Vagina (tissue), 2 donors: ENCODE measurements around the gene ATP11B. TPM values are rescaled to one million over a fixed set of nuclear protein-coding genes. Genes with fewer than 3 reads are reported as not detected.

Source experiments
- DNase-seq, 2 donors: peaks; one replicate each; pipeline ENCODE4 v3.0.0-alpha.2; 2017; ENCODE audit errors: extremely low spot score in 2 of 2
- H3K27ac ChIP-seq: fragments of 200-600 bp; sonication (generic); one replicate; pipeline ENCODE4 v1.5.1; 2019
- H3K27me3 ChIP-seq: fragments of 200-600 bp; sonication (generic); one replicate; pipeline ENCODE4 v1.5.1; 2019
- H3K36me3 ChIP-seq, 2 donors: fragments of 200-600 bp; sonication (generic); one replicate each; pipeline ENCODE4 v1.5.1; 2017 to 2019
- H3K4me1 ChIP-seq: fragments of 200-600 bp; sonication (generic); one replicate; pipeline ENCODE4 v1.5.1; 2019
- H3K4me3 ChIP-seq, 2 donors: fragments of 200-600 bp; sonication (generic); 1 replicate in 1 of 2; 2 replicates in 1 of 2; pipeline ENCODE4 v1.5.1; 2016 to 2019
- H3K9me3 ChIP-seq: fragments of 200-600 bp; sonication (generic); one replicate; pipeline ENCODE4 v1.5.1; 2019
- POLR2A ChIP-seq, 2 donors: fragments of 450-650 bp; IDR thresholded peaks; one replicate each; pipeline ENCODE4 v1.6.1; 2017; ENCODE audit warnings: antibody characterized with exemption in 2 of 2, mild to moderate bottlenecking in 2 of 2, moderate library complexity in 2 of 2
- POLR2AphosphoS5 ChIP-seq, 2 donors: sonication (generic); formaldehyde crosslinking; IDR thresholded peaks; one replicate each; pipeline ENCODE4 v1.9.0; 2017; ENCODE audit warnings: antibody characterized with exemption in 2 of 2, mild to moderate bottlenecking in 2 of 2, low read depth in 1 of 2; ENCODE audit not compliant: insufficient read depth in 1 of 2
- intact Hi-C: fragments of 100-400 bp; cut with DNase I; formaldehyde crosslinking; loops from one replicate; pipeline ENCODE4 v1.15.1; 2023
- total RNA-seq: library from RNA; depleted of rRNA; stranded (reverse); fragments of >200 nt; gene quantifications from one replicate; pipeline ENCODE4 v1.2.3, GENCODE V29; 2016
- TF ChIP-seq, protein P1 (sequence below), 3 experiments: fragments of 450-650 bp in 2 of 3; fragments of 200-600 bp in 1 of 3; sonication (generic) in 1 of 3; IDR thresholded peaks; one replicate each; pipeline ENCODE4 v1.5.1; 2017 to 2019; ENCODE audit warnings: antibody characterized with exemption in 3 of 3, mild to moderate bottlenecking in 2 of 3, moderate library complexity in 2 of 3

ATP11B gene
- total RNA-seq, 1 donor from 2014 or later: 100 TPM

- Histone ChIP-seq H3K4me3 (no peak overlapping the region), H3K36me3 (peaks cover 0 to 43% of the 10 kb centered on the region in 2 donors), H3K27me3 (no peaks in the 10 kb centered on the region), H3K4me1 (no peaks in the 10 kb centered on the region), H3K27ac (no peak overlapping the region), H3K9me3 (no peaks in the 10 kb centered on the region)
- intact Hi-C loops: no loop called here
- DNase-seq: no peak
- TF ChIP-seq POLR2AphosphoS5 (IDR thresholded peaks at IDR 0.05; ENCODE audit: insufficient read depth in 1 of 2, low read depth in 1 of 2): no peak
- no peak for TF ChIP-seq POLR2A (IDR thresholded peaks at IDR 0.05)
- TF ChIP-seq, protein P1, sequence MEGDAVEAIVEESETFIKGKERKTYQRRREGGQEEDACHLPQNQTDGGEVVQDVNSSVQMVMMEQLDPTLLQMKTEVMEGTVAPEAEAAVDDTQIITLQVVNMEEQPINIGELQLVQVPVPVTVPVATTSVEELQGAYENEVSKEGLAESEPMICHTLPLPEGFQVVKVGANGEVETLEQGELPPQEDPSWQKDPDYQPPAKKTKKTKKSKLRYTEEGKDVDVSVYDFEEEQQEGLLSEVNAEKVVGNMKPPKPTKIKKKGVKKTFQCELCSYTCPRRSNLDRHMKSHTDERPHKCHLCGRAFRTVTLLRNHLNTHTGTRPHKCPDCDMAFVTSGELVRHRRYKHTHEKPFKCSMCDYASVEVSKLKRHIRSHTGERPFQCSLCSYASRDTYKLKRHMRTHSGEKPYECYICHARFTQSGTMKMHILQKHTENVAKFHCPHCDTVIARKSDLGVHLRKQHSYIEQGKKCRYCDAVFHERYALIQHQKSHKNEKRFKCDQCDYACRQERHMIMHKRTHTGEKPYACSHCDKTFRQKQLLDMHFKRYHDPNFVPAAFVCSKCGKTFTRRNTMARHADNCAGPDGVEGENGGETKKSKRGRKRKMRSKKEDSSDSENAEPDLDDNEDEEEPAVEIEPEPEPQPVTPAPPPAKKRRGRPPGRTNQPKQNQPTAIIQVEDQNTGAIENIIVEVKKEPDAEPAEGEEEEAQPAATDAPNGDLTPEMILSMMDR (IDR thresholded peaks at IDR 0.05): no peak
Measured at GRCh38 chr3:182886497-182886896, 93.2 kb downstream of the ATP11B start.

- no peak overlapping the region for H3K4me3 ChIP-seq
- H3K9me3 ChIP-seq: no peaks in the 10 kb centered on the region
- TF ChIP-seq POLR2AphosphoS5 (IDR thresholded peaks at IDR 0.05; ENCODE audit: insufficient read depth in 1 of 2, low read depth in 1 of 2) (no peak), POLR2A (IDR thresholded peaks at IDR 0.05) (no peak)
- TF ChIP-seq, protein P1 (IDR thresholded peaks at IDR 0.05): no peak
- H3K27me3 ChIP-seq: no peaks in the 10 kb centered on the region
- peaks cover 0 to 33% of the 10 kb centered on the region in 2 donors for H3K36me3 ChIP-seq
- intact Hi-C loops: no loop called here
- no peak for DNase-seq
- no peak overlapping the region for H3K27ac ChIP-seq
- no peaks in the 10 kb centered on the region for H3K4me1 ChIP-seq
Measured at GRCh38 chr3:182889948-182890629, 96.8 kb downstream of the ATP11B start.

- TF ChIP-seq POLR2AphosphoS5 (IDR thresholded peaks at IDR 0.05; ENCODE audit: insufficient read depth in 1 of 2, low read depth in 1 of 2) (no peak), POLR2A (IDR thresholded peaks at IDR 0.05) (no peak)
- TF ChIP-seq, protein P1 (IDR thresholded peaks at IDR 0.05): no peak
- Histone ChIP-seq H3K27ac (no peak overlapping the region), H3K27me3 (no peaks in the 10 kb centered on the region), H3K4me3 (no peak overlapping the region), H3K36me3 (peaks cover 0 to 30% of the 10 kb centered on the region in 2 donors), H3K4me1 (no peaks in the 10 kb centered on the region), H3K9me3 (no peaks in the 10 kb centered on the region)
- DNase-seq: no peak
- intact Hi-C loops: no loop called here
Measured at GRCh38 chr3:182891364-182891763, 98.1 kb downstream of the ATP11B start.

- intact Hi-C loops: no loop called here
- peaks cover 0 to 25% of the 10 kb centered on the region in 2 donors for H3K36me3 ChIP-seq
- H3K4me1 ChIP-seq: no peaks in the 10 kb centered on the region
- no peaks in the 10 kb centered on the region for H3K27me3 ChIP-seq
- no peaks in the 10 kb centered on the region for H3K9me3 ChIP-seq
- H3K4me3 ChIP-seq: no peak overlapping the region
- DNase-seq: no peak
- H3K27ac ChIP-seq: no peak overlapping the region
- TF ChIP-seq POLR2A (IDR thresholded peaks at IDR 0.05) (no peak), POLR2AphosphoS5 (IDR thresholded peaks at IDR 0.05; ENCODE audit: insufficient read depth in 1 of 2, low read depth in 1 of 2) (no peak)
- TF ChIP-seq, protein P1 (IDR thresholded peaks at IDR 0.05): no peak
Measured at GRCh38 chr3:182892226-182892625, 98.9 kb downstream of the ATP11B start.

DNA sequence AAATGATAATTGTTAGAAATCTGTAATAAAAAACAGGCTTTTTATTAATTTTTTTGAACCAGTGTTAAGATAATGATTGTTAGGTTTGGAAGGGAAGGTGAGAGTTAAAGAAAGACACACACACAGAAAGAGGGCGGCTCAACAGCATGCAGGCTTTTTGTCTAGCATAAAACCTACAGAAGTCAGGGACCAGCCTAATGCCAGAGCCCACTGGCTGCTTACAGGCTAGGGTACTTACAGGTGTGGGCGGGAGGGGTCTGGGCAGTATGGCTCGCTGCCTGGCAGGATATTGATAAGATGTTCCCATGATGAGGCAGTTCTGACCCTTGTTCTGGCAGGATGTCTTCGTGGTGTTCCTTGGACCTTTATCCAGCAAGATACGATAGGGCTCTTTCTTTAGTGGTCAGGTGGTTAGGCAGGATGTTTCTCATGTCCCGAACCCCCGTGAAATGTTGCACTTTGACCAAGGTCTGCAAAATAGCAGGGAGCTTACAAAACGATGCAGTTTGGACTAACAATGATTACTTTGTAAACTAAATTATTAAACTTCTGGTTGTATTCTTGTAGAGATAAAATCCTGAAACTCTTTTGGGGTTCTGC, 102.3 kb downstream of the ATP11B start:
- no peak for DNase-seq
- TF ChIP-seq POLR2AphosphoS5 (IDR thresholded peaks at IDR 0.05; ENCODE audit: insufficient read depth in 1 of 2, low read depth in 1 of 2): no peak
- TF ChIP-seq, protein P1 (IDR thresholded peaks at IDR 0.05): no peak
- no peak for TF ChIP-seq POLR2A (IDR thresholded peaks at IDR 0.05)
- H3K36me3 ChIP-seq: peaks cover 0 to 26% of the 10 kb centered on the region in 2 donors
- H3K4me1 ChIP-seq: no peaks in the 10 kb centered on the region
- intact Hi-C loops: no loop called here
- no peaks in the 10 kb centered on the region for H3K9me3 ChIP-seq
- no peaks in the 10 kb centered on the region for H3K27me3 ChIP-seq
- no peak overlapping the region for H3K4me3 ChIP-seq
- no peak overlapping the region for H3K27ac ChIP-seq
